H4 (cell line): Measurements from ENCODE around the gene DDX50. TPM values are rescaled to one million over a fixed set of nuclear protein-coding genes. Genes with fewer than 3 reads are reported as not detected.

Experiments used
- DNase-seq: peaks from one replicate; pipeline ENCODE4 v3.0.0-alpha.2; 2015; ENCODE audit warnings: low spot score
- total RNA-seq: library from RNA; depleted of rRNA; stranded (reverse); fragments of >200 nt; shearing (Covaris generic); gene quantifications from 2 replicates; pipeline ENCODE4 v1.2.3, GENCODE V29; 2014; rRNA removed

The DDX50 gene
- total RNA-seq, 1 experiment from 2014 or later, result 41.2 TPM

DNA sequence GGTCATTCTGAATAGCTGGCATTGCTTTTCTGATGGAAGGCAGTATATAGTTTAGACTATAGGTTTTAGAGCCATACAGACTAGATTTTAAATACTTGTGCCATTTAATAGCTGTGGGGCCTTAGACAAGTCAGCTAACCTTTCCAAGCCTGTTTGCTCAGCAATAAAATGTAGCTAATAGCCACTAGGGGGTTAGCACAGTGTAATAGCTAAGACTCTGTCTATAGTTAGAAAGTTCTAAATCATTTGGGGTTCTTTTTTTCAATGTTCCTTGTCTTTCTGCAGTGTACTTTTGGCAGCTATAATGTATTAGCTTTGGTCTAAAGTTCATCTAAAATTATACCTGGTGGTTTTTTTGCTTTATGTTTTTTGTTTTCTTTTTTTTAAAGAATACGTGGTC, 80.0 kb downstream of the DDX50 start:
- no peak for DNase-seq

DNA sequence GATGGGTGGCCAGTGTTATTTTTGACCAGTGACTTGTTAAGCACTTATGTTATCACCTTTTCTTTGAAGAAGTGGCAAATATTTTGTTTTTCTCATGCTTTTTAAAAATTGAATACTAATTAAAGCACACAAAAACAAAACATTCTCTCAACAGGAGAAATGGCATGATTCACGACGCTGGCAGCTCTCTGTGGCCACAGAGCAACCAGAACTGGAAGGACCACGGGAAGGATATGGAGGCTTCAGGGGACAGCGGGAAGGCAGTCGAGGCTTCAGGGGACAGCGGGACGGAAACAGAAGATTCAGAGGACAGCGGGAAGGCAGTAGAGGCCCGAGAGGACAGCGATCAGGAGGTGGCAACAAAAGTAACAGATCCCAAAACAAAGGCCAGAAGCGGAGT, 81.3 kb downstream of the DDX50 start:
- DNase-seq, result no peak

DNA sequence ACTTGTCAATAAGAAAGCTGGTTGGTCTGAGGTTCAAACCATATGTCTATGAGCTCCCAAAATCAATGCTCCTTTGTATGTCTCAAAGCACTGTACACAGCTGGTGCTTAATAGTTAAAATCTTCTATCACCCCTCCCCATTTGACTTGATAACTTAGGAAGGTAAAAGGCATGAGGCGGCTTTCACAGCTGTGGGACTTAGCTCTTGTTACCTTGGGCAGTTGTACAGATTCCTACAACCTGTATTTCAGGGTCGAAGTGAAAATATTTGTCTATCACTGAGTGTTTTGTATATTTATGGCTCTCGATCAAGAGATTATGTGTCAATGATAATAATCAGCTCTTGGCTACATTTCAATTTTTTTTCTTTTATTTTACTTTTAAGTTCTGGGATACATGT, 86.5 kb downstream of the DDX50 start:
- DNase-seq, result no peak

DNA sequence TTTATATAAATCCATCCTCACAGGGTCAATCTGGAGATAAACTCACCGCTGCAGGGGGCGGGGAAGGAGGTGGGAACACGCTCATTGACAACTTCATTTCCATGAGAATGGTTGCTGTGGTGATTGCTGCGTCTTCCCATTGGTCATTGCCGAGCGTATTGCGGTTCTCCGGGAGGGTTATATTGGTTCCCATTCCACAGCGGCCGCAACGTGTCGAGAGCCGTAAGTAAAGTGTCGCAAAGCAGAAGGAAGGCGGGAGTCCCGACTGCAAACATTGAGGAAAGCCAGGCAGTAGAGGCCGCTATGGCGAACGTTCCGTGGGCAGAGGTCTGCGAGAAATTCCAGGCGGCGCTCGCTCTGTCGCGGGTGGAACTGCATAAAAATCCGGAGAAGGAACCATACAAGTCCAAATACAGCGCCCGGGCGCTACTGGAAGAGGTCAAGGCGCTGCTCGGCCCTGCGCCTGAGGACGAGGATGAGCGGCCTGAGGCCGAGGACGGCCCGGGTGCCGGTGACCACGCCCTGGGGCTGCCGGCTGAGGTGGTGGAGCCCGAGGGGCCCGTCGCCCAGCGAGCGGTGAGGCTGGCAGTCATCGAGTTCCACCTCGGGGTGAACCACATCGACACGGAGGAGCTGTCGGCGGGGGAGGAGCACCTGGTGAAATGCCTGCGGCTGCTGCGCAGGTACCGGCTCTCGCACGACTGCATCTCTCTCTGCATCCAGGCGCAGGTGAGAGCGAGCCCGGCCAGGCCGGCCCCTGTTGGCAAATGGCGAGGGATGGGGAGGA, 87.6 kb downstream of the DDX50 start, which contains the start of gene KIFBP:
KIFBP (plus strand) TSS at position 274 of the 787 bp plus-strand sequence; CDS start at position 304, 30 bp downstream.
- peak; percentile 98 for DNase-seq

DNA sequence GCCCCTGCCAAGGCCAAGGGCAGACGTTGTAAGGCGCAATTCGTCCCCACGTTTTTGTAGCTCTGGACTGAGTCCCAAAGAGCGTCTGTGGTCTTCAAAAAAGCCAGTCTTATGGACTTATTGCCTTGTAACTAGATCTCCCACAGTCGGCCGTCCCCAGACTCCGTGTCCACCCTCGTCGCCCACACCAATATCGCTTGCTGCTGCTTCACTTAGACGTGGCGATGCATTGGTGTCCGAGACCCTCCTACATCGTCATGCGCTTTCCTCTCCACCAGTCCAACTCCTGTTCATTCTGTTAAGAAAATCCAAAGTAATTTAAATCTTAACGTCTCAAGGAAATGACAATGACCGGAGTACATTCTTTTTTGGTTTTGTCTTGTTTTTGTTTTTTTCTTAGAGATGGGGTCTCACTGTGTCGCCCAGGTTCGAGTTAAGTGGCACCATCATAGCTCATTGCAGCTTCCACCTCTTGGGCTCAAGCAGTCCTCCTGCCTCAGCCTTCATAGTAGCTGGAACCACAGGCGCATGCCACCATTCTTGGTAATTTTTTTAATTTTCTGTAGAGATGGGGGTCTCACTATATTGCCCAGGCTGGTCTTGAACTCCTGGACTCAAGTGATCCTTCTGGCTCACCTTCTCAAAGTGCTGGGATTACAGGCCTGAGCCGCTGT, 88.3 kb downstream of the DDX50 start:
- no peak for DNase-seq

DNA sequence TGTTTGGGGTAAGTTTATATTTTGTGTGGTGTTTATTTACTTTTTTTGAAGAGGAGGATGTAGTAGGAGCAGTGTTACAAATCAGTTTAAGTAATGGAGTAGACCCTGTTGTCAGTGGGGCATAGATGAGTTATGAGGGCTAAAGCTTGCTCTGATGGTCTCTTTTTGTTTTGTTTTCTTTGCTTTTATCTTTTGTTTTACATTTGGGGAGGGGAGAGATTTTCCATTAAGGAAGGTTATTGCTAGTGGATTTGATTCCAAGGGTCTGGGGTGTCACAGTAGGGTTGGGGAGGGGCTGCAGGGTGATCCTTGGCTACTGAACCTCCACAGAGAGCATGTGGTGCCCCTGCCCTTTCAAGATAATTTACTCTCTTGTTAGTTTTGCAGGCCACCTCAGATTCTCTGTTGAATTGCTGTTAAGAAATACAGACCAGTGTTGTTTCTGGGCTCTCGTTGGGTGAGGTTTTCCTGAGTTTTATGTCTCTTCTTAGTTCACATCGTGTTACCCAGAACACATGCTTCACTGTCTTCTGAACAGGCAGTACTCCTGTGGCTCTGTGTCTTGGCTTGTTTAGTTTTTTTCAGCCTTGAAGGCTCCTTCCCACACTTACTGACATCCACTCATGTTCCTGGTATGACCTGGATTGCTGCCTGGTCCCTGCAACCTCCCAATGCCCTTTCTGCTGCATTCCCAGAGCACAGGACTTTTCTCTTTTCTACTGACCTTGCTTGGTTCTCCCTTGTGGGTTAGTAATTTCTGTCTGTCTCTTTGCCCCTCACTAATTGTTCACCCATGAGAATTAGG, 91.7 kb downstream of the DDX50 start:
- no peak for DNase-seq

Other genes with a start within 250 kb of the DDX50 start
- gene CCAR1, start 180.1 kb upstream of the DDX50 start, total RNA-seq, result 18.7 and 29.3 TPM in 2 replicates
- 0.52 and 0.66 TPM in 2 replicates for gene STOX1, start 73.8 kb upstream of the DDX50 start, total RNA-seq
- gene DDX21, start 54.9 kb downstream of the DDX50 start, total RNA-seq, result 61.5 and 78.2 TPM in 2 replicates
- gene KIFBP, start 87.5 kb downstream of the DDX50 start, total RNA-seq, result 32.0 and 35.2 TPM in 2 replicates
- gene SRGN, start 186.8 kb downstream of the DDX50 start, total RNA-seq, result 3.9 and 5.0 TPM in 2 replicates
- gene VPS26A, start 222.9 kb downstream of the DDX50 start, total RNA-seq, result 25.9 and 40.2 TPM in 2 replicates